Neural progenitor cell (in vitro differentiated cells): ENCODE measurements around the gene TAS2R46. TPM values are rescaled to one million over a fixed set of nuclear protein-coding genes. Genes with fewer than 3 reads are reported as not detected.
"Not testable (repeated sequence)": the region's sequence is repeated elsewhere in the genome, so short reads cannot be mapped to it uniquely, and the experiment has no call there.

Experiments used
- DNase-seq: peaks from one replicate; pipeline ENCODE4 v3.0.0-alpha.2; 2016; ENCODE audit warnings: low spot score
- H2AFZ ChIP-seq: fragments of 200-600 bp; sonication (generic); replicated peaks from 2 replicates; pipeline ENCODE4 v1.6.1; 2016; ENCODE audit warnings: antibody characterized with exemption
- H3F3A ChIP-seq: fragments of 200-600 bp; sonication (generic); 2 replicates; pipeline ENCODE4 v1.6.1; 2016; ENCODE audit warnings: antibody characterized with exemption, low read depth
- H3K27ac ChIP-seq: fragments of 200-600 bp; sonication (generic); 2 replicates; pipeline ENCODE4 v1.5.1; 2016; ENCODE audit warnings: mild to moderate bottlenecking
- H3K27me3 ChIP-seq: fragments of 200-600 bp; sonication (generic); 2 replicates; pipeline ENCODE4 v1.6.1; 2016; ENCODE audit warnings: mild to moderate bottlenecking, moderate library complexity
- H3K36me3 ChIP-seq: fragments of 200-600 bp; sonication (generic); 2 replicates; pipeline ENCODE4 v1.5.1; 2016
- H3K4me1 ChIP-seq: fragments of 200-600 bp; sonication (generic); 2 replicates; pipeline ENCODE4 v1.6.1; 2016; ENCODE audit warnings: mixed run types
- H3K4me2 ChIP-seq: fragments of 200-600 bp; sonication (generic); 2 replicates; pipeline ENCODE4 v1.6.1; 2016
- H3K4me3 ChIP-seq: fragments of 200-600 bp; sonication (generic); 2 replicates; pipeline ENCODE4 v1.5.1; 2016
- H3K79me2 ChIP-seq: fragments of 200-600 bp; sonication (generic); 2 replicates; pipeline ENCODE4 v1.6.1; 2016; ENCODE audit warnings: low read depth
- H3K9ac ChIP-seq: fragments of 200-600 bp; sonication (generic); 2 replicates; pipeline ENCODE4 v1.6.1; 2016
- H3K9me3 ChIP-seq: fragments of 200-600 bp; sonication (generic); 2 replicates; pipeline ENCODE4 v1.5.1; 2016; ENCODE audit warnings: low read depth
- H4K20me1 ChIP-seq: fragments of 200-600 bp; sonication (generic); 2 replicates; pipeline ENCODE4 v1.6.1; 2016; ENCODE audit warnings: low read depth
- H3K27ac Mint-ChIP-seq: 3 replicates; pipeline ENCODE4 v1.8.0; 2021; ENCODE audit warnings: mixed read lengths
- H3K27me3 Mint-ChIP-seq: 2 replicates; pipeline ENCODE4 v1.8.0; 2022; ENCODE audit warnings: low read depth, mild to moderate bottlenecking, inconsistent platforms, moderate library complexity, mixed read lengths; ENCODE audit not compliant: insufficient read depth
- H3K36me3 Mint-ChIP-seq: 3 replicates; pipeline ENCODE4 v1.8.0; 2021; ENCODE audit warnings: mixed read lengths
- H3K4me1 Mint-ChIP-seq: 3 replicates; pipeline ENCODE4 v1.8.0; 2021; ENCODE audit warnings: mixed read lengths
- H3K4me3 Mint-ChIP-seq: 3 replicates; pipeline ENCODE4 v1.8.0; 2021; ENCODE audit warnings: mild to moderate bottlenecking, moderate library complexity, mixed read lengths
- H3K9me3 Mint-ChIP-seq: 3 replicates; pipeline ENCODE4 v1.8.0; 2020; ENCODE audit warnings: mixed read lengths
- EZH2 ChIP-seq: fragments of 200-600 bp; sonication (generic); IDR thresholded peaks from 2 replicates; pipeline ENCODE4 v1.6.1; 2017; ENCODE audit warnings: antibody characterized with exemption, mild to moderate bottlenecking, moderate library complexity
- EZH2phosphoT487 ChIP-seq: fragments of 200-600 bp; sonication (generic); IDR thresholded peaks from 2 replicates; pipeline ENCODE4 v1.6.1; 2017; ENCODE audit warnings: antibody characterized with exemption
- total RNA-seq: library from RNA; depleted of rRNA; stranded (reverse); fragments of >200 nt; gene quantifications from 2 replicates; pipeline ENCODE4 v1.2.3, GENCODE V29; 2015; ENCODE audit warnings: low replicate concordance
- TF ChIP-seq, protein P1 (sequence below): fragments of 200-600 bp; sonication (generic); IDR thresholded peaks from 2 replicates; pipeline ENCODE4 v1.5.1; 2017; ENCODE audit warnings: antibody characterized with exemption, mild to moderate bottlenecking

TAS2R46 gene
- total RNA-seq, 1 donor from 2014 or later: 1.9 TPM

DNA sequence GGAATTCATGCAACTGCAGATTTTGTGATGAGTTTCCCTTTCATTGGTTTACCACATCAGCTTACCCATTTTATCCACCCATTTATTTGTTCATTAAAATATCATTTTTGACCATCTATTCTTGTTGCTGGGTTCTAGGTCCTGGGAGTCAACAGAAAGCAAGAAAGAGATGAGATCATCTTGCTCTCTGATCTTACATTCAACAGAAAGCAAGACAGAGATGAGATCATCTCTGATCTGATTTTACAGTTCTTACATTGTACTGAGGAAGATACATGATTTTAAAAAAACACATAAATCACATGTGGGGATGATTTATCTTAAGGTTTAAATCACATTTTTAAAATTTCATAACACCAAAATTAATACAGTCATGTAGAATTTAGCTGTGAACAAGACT lies 2.3 kb downstream of the TAS2R46 start:
- TF ChIP-seq, protein P1, sequence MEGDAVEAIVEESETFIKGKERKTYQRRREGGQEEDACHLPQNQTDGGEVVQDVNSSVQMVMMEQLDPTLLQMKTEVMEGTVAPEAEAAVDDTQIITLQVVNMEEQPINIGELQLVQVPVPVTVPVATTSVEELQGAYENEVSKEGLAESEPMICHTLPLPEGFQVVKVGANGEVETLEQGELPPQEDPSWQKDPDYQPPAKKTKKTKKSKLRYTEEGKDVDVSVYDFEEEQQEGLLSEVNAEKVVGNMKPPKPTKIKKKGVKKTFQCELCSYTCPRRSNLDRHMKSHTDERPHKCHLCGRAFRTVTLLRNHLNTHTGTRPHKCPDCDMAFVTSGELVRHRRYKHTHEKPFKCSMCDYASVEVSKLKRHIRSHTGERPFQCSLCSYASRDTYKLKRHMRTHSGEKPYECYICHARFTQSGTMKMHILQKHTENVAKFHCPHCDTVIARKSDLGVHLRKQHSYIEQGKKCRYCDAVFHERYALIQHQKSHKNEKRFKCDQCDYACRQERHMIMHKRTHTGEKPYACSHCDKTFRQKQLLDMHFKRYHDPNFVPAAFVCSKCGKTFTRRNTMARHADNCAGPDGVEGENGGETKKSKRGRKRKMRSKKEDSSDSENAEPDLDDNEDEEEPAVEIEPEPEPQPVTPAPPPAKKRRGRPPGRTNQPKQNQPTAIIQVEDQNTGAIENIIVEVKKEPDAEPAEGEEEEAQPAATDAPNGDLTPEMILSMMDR: no peak
- no peak for TF ChIP-seq EZH2phosphoT487
- no peak for TF ChIP-seq EZH2
- H4K20me1 ChIP-seq: peaks cover 14% of the 10 kb centered on the region
- no peaks in the 10 kb centered on the region for H3K4me1 Mint-ChIP-seq

DNA sequence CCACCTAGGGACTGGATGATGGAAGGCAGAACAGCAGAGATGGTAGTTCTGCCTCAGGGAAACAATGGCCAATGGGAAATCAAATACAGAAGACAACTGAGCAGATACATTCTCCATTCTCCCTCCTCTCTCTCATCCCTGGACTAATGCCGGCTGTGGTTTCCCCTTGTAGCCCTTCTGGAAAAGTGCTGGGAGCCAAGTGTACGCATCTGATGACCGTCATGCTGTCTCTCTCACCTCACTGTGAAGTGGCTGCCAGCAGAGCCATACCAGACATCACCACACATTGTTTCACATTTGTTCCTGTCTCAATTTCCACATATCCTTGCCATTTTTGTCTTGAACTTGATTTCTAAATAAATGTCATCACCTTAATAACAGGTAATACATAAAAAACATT lies 3.1 kb downstream of the TAS2R46 start:
- H3K4me2 ChIP-seq: no peak overlapping the region
- H3F3A ChIP-seq: no peaks in the 10 kb centered on the region
- DNase-seq: no peak
- H3K36me3 Mint-ChIP-seq: peaks cover 7% of the 10 kb centered on the region
- H3K27me3 ChIP-seq: no peaks in the 10 kb centered on the region
- no peaks in the 10 kb centered on the region for H3K27me3 Mint-ChIP-seq
- H4K20me1 ChIP-seq: peaks cover 14% of the 10 kb centered on the region
- no peaks in the 10 kb centered on the region for H3K36me3 ChIP-seq
- no peak for TF ChIP-seq EZH2phosphoT487
- no peak for TF ChIP-seq EZH2
- TF ChIP-seq, protein P1: no peak
- H3K4me3 Mint-ChIP-seq: no peak overlapping the region
- H3K4me3 ChIP-seq: no peak overlapping the region
- no peak overlapping the region for H3K9ac ChIP-seq
- H3K9me3 Mint-ChIP-seq: no peaks in the 10 kb centered on the region
- no peak overlapping the region for H3K27ac ChIP-seq
- no peaks in the 10 kb centered on the region for H3K9me3 ChIP-seq
- no peak overlapping the region for H3K27ac Mint-ChIP-seq
- H3K79me2 ChIP-seq: peaks cover 46% of the 10 kb centered on the region
- no peak overlapping the region for H2AFZ ChIP-seq
- no peaks in the 10 kb centered on the region for H3K4me1 ChIP-seq
- no peaks in the 10 kb centered on the region for H3K4me1 Mint-ChIP-seq

More for the DNA sequence above, 2.3 kb downstream of the TAS2R46 start:
- Histone ChIP-seq H3F3A (no peaks in the 10 kb centered on the region), H3K79me2 (peaks cover 45% of the 10 kb centered on the region), H2AFZ (no peak overlapping the region), H3K9me3 (no peaks in the 10 kb centered on the region), H3K27ac (no peak overlapping the region), H3K27me3 (no peaks in the 10 kb centered on the region), H3K4me1 (no peaks in the 10 kb centered on the region), H3K9ac (no peak overlapping the region), H3K36me3 (no peaks in the 10 kb centered on the region), H3K4me2 (no peak overlapping the region), H3K4me3 (no peak overlapping the region)
- Mint-ChIP-seq H3K9me3 (no peaks in the 10 kb centered on the region), H3K36me3 (peaks cover 9% of the 10 kb centered on the region), H3K27me3 (no peaks in the 10 kb centered on the region), H3K4me3 (no peak overlapping the region), H3K27ac (no peak overlapping the region)
- no peak for DNase-seq

- H3K27ac Mint-ChIP-seq: no peak overlapping the region
- H3K4me1 ChIP-seq: no peaks in the 10 kb centered on the region
- H3K36me3 ChIP-seq: peaks cover 10% of the 10 kb centered on the region
- no peak overlapping the region for H2AFZ ChIP-seq
- DNase-seq: no peak
- peaks cover 23% of the 10 kb centered on the region for H3K9me3 Mint-ChIP-seq
- H3K27me3 Mint-ChIP-seq: peaks cover 3% of the 10 kb centered on the region
- no peaks in the 10 kb centered on the region for H3K27me3 ChIP-seq
- no peak overlapping the region for H3K27ac ChIP-seq
- H4K20me1 ChIP-seq: peaks cover 6% of the 10 kb centered on the region
- peaks cover 29% of the 10 kb centered on the region for H3K79me2 ChIP-seq
- H3K9ac ChIP-seq: no peak overlapping the region
- no peak for TF ChIP-seq EZH2
- TF ChIP-seq, protein P1: no peak
- no peak for TF ChIP-seq EZH2phosphoT487
- no peak overlapping the region for H3K4me2 ChIP-seq
- no peak overlapping the region for H3K4me3 Mint-ChIP-seq
- no peak overlapping the region for H3K4me3 ChIP-seq
- H3K9me3 ChIP-seq: peaks cover 13% of the 10 kb centered on the region
- no peaks in the 10 kb centered on the region for H3F3A ChIP-seq
- H3K36me3 Mint-ChIP-seq: peaks cover 19% of the 10 kb centered on the region
- H3K4me1 Mint-ChIP-seq: no peaks in the 10 kb centered on the region
Observed at GRCh38 chr12:11055306-11055705, 6.8 kb downstream of the TAS2R46 start.

DNA sequence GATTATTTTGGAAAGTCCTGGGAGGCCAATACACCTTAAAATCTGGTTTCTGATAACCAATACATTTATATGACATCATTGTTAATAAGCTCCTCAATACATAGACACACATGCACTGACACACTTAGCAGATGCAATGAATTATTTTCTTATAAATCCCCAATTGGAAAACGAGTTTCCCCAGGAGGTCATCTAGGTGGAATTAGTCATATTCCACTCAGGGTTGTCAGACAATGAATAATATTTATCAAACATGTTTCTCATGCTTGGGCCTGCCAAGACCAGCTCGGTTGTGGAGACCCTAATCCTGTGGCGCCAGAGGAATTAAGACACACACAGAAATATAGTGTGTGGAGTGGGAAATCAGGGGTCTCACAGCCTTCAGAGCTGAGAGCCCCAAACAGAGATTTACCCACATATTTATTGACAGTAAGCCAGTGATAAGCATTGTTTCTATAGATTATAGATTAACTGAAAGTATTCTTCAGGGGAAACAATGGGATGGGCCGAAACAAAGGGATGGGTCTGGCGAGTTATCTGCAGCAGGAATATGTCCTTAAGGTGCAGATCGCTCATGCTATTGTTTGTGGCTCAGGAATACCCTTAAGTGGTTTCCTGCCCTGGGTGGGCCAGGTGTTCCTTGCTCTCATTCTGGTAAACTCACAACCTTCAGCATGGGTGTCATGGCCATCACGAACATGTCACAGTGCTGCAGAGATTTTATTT lies 12.1 kb downstream of the TAS2R46 start:
- not testable (repeated sequence) for H3F3A ChIP-seq, H3K27ac Mint-ChIP-seq, H3K4me3 Mint-ChIP-seq, H2AFZ ChIP-seq, H3K4me1 ChIP-seq, H3K4me2 ChIP-seq, H3K4me1 Mint-ChIP-seq, H3K4me3 ChIP-seq, H3K27me3 ChIP-seq, H3K27ac ChIP-seq, H4K20me1 ChIP-seq, DNase-seq, H3K27me3 Mint-ChIP-seq, H3K9ac ChIP-seq
- H3K9me3 ChIP-seq: peaks cover 17% of the 10 kb centered on the region
- H3K79me2 ChIP-seq: peaks cover 45% of the 10 kb centered on the region
- peaks cover 23% of the 10 kb centered on the region for H3K36me3 ChIP-seq
- Mint-ChIP-seq H3K9me3 (peaks cover 23% of the 10 kb centered on the region), H3K36me3 (peaks cover 48% of the 10 kb centered on the region)

DNA sequence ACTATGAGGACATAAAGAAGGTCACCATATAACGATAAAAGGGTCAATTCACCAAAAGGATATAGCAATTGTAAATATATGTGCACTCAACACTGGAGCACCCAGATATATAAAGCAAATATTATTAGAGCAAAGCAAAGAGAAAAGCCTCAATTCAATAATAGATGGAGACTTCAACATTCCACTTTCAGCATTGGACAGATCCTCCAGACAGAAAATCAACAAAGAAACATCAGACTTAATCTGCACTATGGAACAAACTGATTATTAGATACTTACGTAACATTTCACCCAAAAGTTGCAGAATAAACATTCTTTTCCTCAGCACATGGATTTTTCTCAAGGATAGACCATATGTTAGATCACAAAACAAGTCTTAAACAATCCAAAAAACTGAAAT lies 20.7 kb downstream of the TAS2R46 start:
- not testable (repeated sequence) for H3F3A ChIP-seq, H3K4me3 ChIP-seq, H2AFZ ChIP-seq, H3K27me3 Mint-ChIP-seq, H4K20me1 ChIP-seq, H3K4me3 Mint-ChIP-seq, H3K4me1 Mint-ChIP-seq, H3K27ac ChIP-seq, DNase-seq, H3K27ac Mint-ChIP-seq, H3K27me3 ChIP-seq, H3K4me2 ChIP-seq, H3K9me3 ChIP-seq, H3K4me1 ChIP-seq, H3K9ac ChIP-seq
- Histone ChIP-seq H3K36me3 (peaks cover 17% of the 10 kb centered on the region), H3K79me2 (peaks cover 41% of the 10 kb centered on the region)
- H3K9me3 Mint-ChIP-seq: peaks cover 31% of the 10 kb centered on the region
- peaks cover 52% of the 10 kb centered on the region for H3K36me3 Mint-ChIP-seq
